SK-N-SH (cell line): ENCODE measurements around the gene CEP120.

Experiments used
- CTCF ChIP-seq: fragments of 200-600 bp; sonication (generic); IDR thresholded peaks from 2 replicates; pipeline ENCODE4 v1.6.1; 2017; ENCODE audit warnings: antibody characterized with exemption, mild to moderate bottlenecking, moderate library complexity
- EP300 ChIP-seq, 2 experiments: IDR thresholded peaks; 2 replicates each; pipeline versions ENCODE4 v1.4.0 to v1.6.1; 2012; ENCODE audit warnings: borderline replicate concordance in 1 of 2, low read depth in 1 of 2, low read length in 1 of 2
- EZH2phosphoT487 ChIP-seq: fragments of 200-600 bp; sonication (generic); IDR thresholded peaks from 2 replicates; pipeline ENCODE4 v1.6.1; 2017; ENCODE audit warnings: low read depth, mixed run types, mild to moderate bottlenecking, antibody characterized with exemption, moderate library complexity, borderline replicate concordance
- MXI1 ChIP-seq: IDR thresholded peaks from 2 replicates; pipeline ENCODE4 v1.6.1; 2012; ENCODE audit warnings: mild to moderate bottlenecking, low read depth, low read length, improper control_type of control experiment
- NFIC ChIP-seq: IDR thresholded peaks from 2 replicates; pipeline ENCODE4 v1.4.0; 2012; ENCODE audit warnings: borderline replicate concordance
- POLR2AphosphoS5 ChIP-seq: IDR thresholded peaks from 2 replicates; pipeline ENCODE4 v1.6.1; 2012; ENCODE audit warnings: low read depth, low read length
- RAD21 ChIP-seq: IDR thresholded peaks from 2 replicates; pipeline ENCODE4 v1.6.1; 2012; ENCODE audit warnings: mild to moderate bottlenecking, low read length
- RCOR1 ChIP-seq: fragments of 150-350 bp; IDR thresholded peaks from 2 replicates; pipeline ENCODE4 v1.6.1; 2017; ENCODE audit warnings: antibody characterized with exemption, low read length
- TAF1 ChIP-seq: IDR thresholded peaks from 2 replicates; pipeline ENCODE4 v1.6.1; 2012; ENCODE audit warnings: low read depth, mild to moderate bottlenecking, low read length, moderate library complexity, borderline replicate concordance
- USF2 ChIP-seq: fragments of 150-350 bp; IDR thresholded peaks from 2 replicates; pipeline ENCODE4 v1.6.1; 2017; ENCODE audit warnings: antibody characterized with exemption, low read length, low read depth, borderline replicate concordance
- YY1 ChIP-seq: IDR thresholded peaks from 2 replicates; pipeline ENCODE4 v1.4.0; 2012; ENCODE audit warnings: low read depth, mild to moderate bottlenecking

- TF ChIP-seq EZH2phosphoT487 (no peak), CTCF (no peak), YY1 (no peak), USF2 (no peak), TAF1 (no peak), RCOR1 (no peak), MXI1 (no peak), EP300 (IDR thresholded peaks at IDR 0.05; ENCODE audit: borderline replicate concordance in 1 of 2, low read depth in 1 of 2, low read length in 1 of 2) (no peak), NFIC (no peak), POLR2AphosphoS5 (no peak), RAD21 (no peak)
These were observed 8.2 kb downstream of the CEP120 start for GRCh38 chr5:123414974-123415373.
